GM19463 (cell line): ENCODE measurements around the gene JTB.
A peak's percentile ranks its signal among the peaks of the same experiment; 100 is the strongest.

Experiments
- ATAC-seq: cut with Tn5 transposase; IDR thresholded peaks from one replicate; pipeline ENCODE4 v1.9.1; 2021; ENCODE audit warnings: mild to moderate bottlenecking, moderate library complexity; ENCODE audit not compliant: unreplicated experiment

JTB gene

GRCh38 chr1:153956997-153957715 is 20.3 kb downstream of the JTB start:
- ATAC-seq = no peak

DNA sequence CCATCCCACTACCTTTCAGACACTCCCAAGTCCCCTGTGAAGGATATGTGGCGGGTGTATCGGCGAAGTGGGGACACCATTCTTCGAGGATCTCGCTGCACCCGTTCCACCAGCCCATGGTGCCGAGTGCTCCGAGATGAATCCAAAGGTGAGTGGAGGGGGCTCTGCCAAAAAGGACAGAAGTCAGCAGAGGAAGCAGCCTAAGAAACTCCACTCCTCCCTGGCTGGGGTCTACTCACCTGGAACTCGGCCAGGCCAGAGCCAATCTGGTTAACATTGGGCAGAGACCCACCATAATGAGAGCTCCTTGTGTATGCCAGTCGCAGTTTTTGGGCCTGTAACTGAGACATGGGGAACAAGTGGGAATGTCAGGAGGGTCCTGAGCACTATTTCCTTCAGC is 22.6 kb downstream of the JTB start:
- ATAC-seq = no peak

DNA sequence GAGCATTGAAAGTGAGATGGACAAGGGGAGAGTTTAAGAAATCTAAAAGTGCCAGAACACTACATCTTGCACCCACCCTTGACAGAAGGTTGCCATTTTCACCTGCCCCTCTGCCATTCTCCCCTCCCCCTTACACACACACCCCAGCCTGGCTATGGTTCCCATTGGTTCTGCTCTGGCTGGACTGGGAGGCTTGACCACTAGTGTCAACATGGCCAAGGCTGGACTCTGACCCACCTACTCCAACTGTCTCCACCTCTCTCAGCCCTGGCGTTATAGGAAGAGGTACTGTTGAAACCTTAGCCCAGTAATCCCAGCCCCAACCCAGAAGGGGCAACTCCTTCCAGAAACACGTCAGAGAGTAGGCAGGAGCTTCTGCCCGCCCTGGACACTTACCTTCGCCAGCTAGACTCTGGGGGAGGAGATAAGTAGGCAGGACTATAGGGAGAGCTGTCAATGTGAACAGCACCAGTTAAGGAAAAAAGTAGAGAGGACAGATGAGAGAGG is 23.6 kb downstream of the JTB start:
- no peak for ATAC-seq

- ATAC-seq = no peak
These were observed 25.7 kb downstream of the JTB start for GRCh38 chr1:153951801-153952200.

GRCh38 chr1:153951183-153951582 is 26.3 kb downstream of the JTB start:
- no peak for ATAC-seq

- peak; percentile 71 for ATAC-seq
These were observed 30.7 kb downstream of the JTB start, which contains the start of gene DENND4B for GRCh38 chr1:153946622-153947241. DENND4B (minus strand) TSS chr1:153946718; CDS start chr1:153944374, 2,344 bp downstream.

DNA sequence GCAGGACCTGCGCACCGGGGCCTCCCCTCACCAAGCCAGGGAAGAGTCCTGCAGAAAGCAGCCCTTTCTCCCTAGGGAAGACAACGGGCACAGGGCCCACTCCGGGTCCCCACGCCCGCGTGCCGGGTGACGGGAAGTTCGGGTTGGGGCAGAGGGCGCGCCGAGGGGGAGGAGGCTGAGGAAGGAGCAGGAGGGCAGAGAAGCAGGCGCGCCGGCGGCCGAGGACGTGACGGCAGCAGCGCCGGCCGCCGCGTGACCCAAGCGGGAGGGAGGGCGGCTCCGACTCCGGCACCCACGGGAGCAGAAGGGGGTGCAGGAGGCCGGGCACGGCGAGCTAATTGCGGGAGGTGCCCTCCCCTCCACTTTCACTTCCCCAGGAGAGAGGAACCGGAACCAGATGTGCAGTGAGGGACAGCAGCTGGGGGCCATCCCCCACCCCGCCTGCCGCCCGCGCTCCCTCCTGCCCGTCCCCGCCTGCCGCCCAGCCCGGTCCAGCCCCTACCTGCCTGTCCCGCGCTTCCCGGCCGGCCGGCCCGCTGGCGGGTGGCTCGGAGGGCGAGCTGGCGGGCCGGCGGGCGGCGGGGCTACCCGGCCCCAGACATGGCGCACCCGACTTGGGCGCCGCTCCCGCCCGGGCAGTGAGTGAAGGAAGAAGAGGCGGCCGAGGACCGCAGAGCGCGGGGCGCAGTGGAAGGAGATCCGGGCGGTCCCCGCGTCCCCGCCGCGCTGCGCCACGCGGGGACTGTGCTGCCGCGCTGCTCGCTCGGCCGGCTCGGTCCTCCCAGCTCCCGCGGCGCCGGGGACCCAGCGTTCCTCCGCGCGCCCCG is 31.5 kb downstream of the JTB start:
- ATAC-seq = peak; percentile 74

GRCh38 chr1:153945131-153945794 is 32.2 kb downstream of the JTB start:
- ATAC-seq = no peak

DNA sequence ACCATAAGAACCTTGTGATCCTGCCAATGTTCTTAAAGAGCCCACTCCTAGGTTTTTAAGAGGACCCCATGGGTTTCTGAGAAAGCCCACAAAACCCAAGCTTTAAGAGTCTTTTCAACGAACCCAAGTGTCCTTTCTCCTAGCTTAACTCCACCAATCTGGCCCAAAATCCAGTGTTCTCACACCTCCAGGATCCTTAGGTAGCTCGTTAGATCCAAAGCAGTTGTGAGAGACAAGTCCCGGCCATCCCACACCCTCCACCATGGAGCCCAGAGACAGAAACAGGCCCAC is 32.7 kb downstream of the JTB start:
- ATAC-seq = no peak

- no peak for ATAC-seq
These were observed 33.3 kb downstream of the JTB start for GRCh38 chr1:153944005-153944826.

GRCh38 chr1:153942766-153943549 is 34.5 kb downstream of the JTB start:
- ATAC-seq = no peak

- ATAC-seq = no peak
These were observed 35.4 kb downstream of the JTB start for GRCh38 chr1:153941826-153942725.

DNA sequence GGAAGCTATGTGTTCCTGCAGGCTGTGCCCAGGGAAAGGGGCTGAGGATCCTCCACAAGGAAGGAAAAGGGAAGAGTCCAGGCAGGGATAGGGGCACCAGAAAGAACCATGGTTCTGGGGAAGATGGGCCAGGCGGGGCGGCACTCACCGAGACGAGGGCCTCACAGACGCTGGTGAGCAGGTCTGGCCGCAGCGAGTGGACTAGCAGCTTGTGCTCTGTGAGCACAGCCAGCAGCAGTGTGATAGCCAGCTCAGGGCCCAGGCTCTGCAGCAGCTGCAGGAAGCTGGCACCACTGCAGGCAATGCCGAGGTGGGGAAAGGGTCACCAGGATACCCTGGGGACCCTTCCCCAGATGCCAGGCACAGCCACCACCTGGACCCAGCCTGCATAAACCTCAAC is 36.7 kb downstream of the JTB start:
- no peak for ATAC-seq

DNA sequence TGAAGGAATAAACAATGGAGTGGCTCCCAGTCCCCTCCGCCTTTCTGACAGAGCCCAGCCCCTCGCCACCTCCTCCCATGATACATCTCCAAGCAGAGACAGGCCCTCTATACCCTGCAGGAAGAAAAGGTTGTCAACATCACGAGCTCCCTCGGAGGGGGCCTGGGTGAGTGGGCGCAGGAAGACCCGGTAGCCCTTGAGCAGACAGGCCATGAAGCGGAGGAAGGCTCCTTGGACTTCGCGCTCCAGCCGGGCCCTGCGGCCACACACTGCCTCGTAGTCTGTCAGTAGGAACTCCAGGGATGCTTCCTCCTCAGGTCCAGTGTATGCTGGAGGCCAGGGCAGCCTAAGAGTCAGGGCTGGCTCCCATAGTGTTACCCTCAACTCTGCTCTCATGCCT is 38.0 kb downstream of the JTB start:
- no peak for ATAC-seq

DNA sequence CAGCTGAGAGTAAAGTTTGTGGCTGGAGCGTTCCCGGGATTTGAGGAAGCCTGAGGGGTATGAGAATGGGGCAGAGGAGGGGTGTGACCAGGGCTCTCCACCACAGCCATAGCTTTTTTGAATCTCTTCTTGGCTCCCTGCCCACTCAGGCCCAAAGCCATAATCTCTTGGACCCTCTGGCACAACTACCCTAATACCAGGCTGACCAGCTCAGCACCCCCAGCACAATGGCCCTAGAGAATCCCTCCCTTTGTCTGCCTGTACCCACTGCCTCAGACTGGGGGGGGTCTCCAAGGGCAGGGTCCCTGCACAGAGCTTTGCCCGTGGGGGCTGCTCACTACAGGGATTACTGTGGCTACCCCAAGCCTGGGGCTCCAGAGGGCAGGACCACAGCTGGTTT is 38.5 kb downstream of the JTB start:
- ATAC-seq = no peak

- no peak for ATAC-seq
These were observed 40.1 kb downstream of the JTB start for GRCh38 chr1:153937331-153937730.

DNA sequence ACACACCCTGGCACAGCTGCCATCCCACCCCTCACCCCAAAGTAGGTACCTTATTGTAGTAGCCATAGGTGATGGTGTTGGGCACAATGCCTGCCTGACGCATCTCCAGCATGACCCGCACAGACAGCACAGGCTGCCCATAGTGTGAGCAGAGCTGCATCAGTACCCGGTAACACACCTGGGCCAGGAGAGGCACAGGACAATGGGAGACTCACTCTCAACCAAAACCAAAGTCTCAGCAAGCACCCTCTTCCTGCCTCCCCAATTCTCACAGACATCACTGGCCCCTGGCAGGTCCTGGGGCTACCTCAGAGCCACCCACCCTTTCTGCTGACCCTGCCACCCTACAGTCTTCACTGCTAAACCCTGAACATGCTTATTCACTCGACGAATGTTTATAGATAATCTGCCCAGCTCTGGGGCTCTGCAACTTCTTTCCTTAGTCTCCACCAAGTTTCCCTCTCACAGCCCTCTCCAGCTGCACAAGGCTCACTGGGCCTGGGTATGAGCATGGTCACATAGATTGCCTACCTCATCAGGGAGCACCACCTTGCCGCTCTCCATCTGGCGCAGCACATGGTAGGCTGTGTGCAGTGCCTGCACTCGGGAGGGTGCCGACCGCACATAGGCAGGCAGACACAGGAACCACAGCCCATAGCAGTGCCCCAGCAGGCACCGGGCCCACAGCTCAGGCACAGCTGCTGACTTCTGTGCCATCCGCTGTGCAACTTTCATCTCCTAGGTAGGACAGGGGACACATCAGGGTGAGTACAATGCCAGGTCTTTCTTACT is 41.3 kb downstream of the JTB start:
- no peak for ATAC-seq

- no peak for ATAC-seq
These were observed 42.7 kb downstream of the JTB start for GRCh38 chr1:153934746-153935145.
